ENCODE data around the gene ACOXL. TPM values are rescaled to one million over a fixed set of nuclear protein-coding genes. Genes with fewer than 3 reads are reported as not detected.

Gene ACOXL
- total RNA-seq, 1 donor from 2014 or later: 1.2 TPM

GRCh38 chr2:110852541-110853263, 120.3 kb downstream of the ACOXL start:
- intact Hi-C loops (cut with micrococcal nuclease): loop anchor here (1.0 to 10.0 kb wide), 5 partner anchors 11 to 852 kb away; partner anchors contain the start of gene BUB1

- intact Hi-C loops (cut with micrococcal nuclease): loop anchor here (1.0 to 10.0 kb wide), 4 partner anchors 41 to 851 kb away; partner anchors contain the start of gene BUB1
Measured at GRCh38 chr2:110853516-110853915, 121.1 kb downstream of the ACOXL start.

GRCh38 chr2:110853948-110854347, 121.6 kb downstream of the ACOXL start:
- intact Hi-C loops (cut with micrococcal nuclease): loop anchor here (1.0 to 10.0 kb wide), 5 partner anchors 8 to 851 kb away; partner anchors contain the start of gene BUB1

- intact Hi-C loops (cut with micrococcal nuclease): loop anchor here (1.0 to 10.0 kb wide), 5 partner anchors 8 to 1333 kb away; partner anchors contain the start of gene BUB1
Measured at GRCh38 chr2:110854355-110855081, 122.1 kb downstream of the ACOXL start.

GRCh38 chr2:110855841-110856240, 123.5 kb downstream of the ACOXL start:
- intact Hi-C loops (cut with micrococcal nuclease): loop anchor here (5.0 to 10.0 kb wide), 3 partner anchors 311 to 1331 kb away; no protein-coding TSS in a partner anchor

- intact Hi-C loops (cut with micrococcal nuclease): loop anchor here (1.0 to 10.0 kb wide), 9 partner anchors 8 to 1329 kb away; no protein-coding TSS in a partner anchor
Measured at GRCh38 chr2:110858135-110858725, 125.9 kb downstream of the ACOXL start.

- intact Hi-C loops (cut with micrococcal nuclease): loop anchor here (1.0 to 10.0 kb wide), 9 partner anchors 7 to 1328 kb away; no protein-coding TSS in a partner anchor
Measured at GRCh38 chr2:110858993-110859701, 126.8 kb downstream of the ACOXL start.

- intact Hi-C loops (cut with micrococcal nuclease): no loop called here
Measured at GRCh38 chr2:110860630-110861029, 128.3 kb downstream of the ACOXL start.

- intact Hi-C loops (cut with micrococcal nuclease): no loop called here
Measured at GRCh38 chr2:110861616-110862260, 129.4 kb downstream of the ACOXL start.

GRCh38 chr2:110863726-110864125, 131.4 kb downstream of the ACOXL start:
- intact Hi-C loops (cut with micrococcal nuclease): loop anchor here (1.0 kb wide), 1 partner anchor 11 kb away; no protein-coding TSS in a partner anchor

GRCh38 chr2:110864176-110864575, 131.8 kb downstream of the ACOXL start:
- intact Hi-C loops (cut with micrococcal nuclease): no loop called here

- intact Hi-C loops (cut with micrococcal nuclease): loop anchor here (1.0 to 5.0 kb wide), 2 partner anchors 9 to 187 kb away; partner anchors contain the start of gene BUB1
Measured at GRCh38 chr2:110864731-110865130, 132.4 kb downstream of the ACOXL start.

- intact Hi-C loops (cut with micrococcal nuclease): loop anchor here (1.0 to 5.0 kb wide), 2 partner anchors 8 to 188 kb away; partner anchors contain the start of gene BUB1
Measured at GRCh38 chr2:110865188-110865587, 132.8 kb downstream of the ACOXL start.

- intact Hi-C loops (cut with micrococcal nuclease): loop anchor here (1.0 to 5.0 kb wide), 2 partner anchors 8 to 189 kb away; partner anchors contain the start of gene BUB1
Measured at GRCh38 chr2:110866045-110866444, 133.7 kb downstream of the ACOXL start.

GRCh38 chr2:110866466-110866865, 134.1 kb downstream of the ACOXL start:
- intact Hi-C loops (cut with micrococcal nuclease): loop anchor here (1.0 to 5.0 kb wide), 2 partner anchors 8 to 189 kb away; partner anchors contain the start of gene BUB1

- intact Hi-C loops (cut with micrococcal nuclease): loop anchor here (1.0 to 5.0 kb wide), 3 partner anchors 15 to 190 kb away; partner anchors contain the start of gene BUB1
Measured at GRCh38 chr2:110867078-110867477, 134.7 kb downstream of the ACOXL start.

- intact Hi-C loops (cut with micrococcal nuclease): loop anchor here (5.0 kb wide), 1 partner anchor 192 kb away; the partner anchor contains the start of gene BUB1
Measured at GRCh38 chr2:110868971-110869370, 136.6 kb downstream of the ACOXL start.

GRCh38 chr2:110869472-110870446, 137.4 kb downstream of the ACOXL start:
- intact Hi-C loops (cut with micrococcal nuclease): loop anchor here (5.0 kb wide), 1 partner anchor 192 kb away; the partner anchor contains the start of gene BUB1
